Measurements from ENCODE around the gene LCN15. TPM values are rescaled to one million over a fixed set of nuclear protein-coding genes. Genes with fewer than 3 reads are reported as not detected.

Gene LCN15
- total RNA-seq, 1 experiment from 2014 or later = not detected

Other genes starting within 250 kb of the LCN15 start
- 9.1 and 10.8 TPM in 2 replicates for gene NOTCH1, start 218.5 kb downstream of the LCN15 start, total RNA-seq (2014; rRNA removed)
- 7.6 and 8.9 TPM in 2 replicates for gene EGFL7, start 101.6 kb downstream of the LCN15 start, total RNA-seq (2014; rRNA removed)
- 36.2 and 40.2 TPM in 2 replicates for gene AGPAT2, start 77.1 kb downstream of the LCN15 start, total RNA-seq (2014; rRNA removed)
- gene DIPK1B, start 51.9 kb downstream of the LCN15 start, total RNA-seq (2014; rRNA removed) = 0.77 TPM in 1 of 2 replicates, not detected in the other
- not detected in 2 replicates for gene LCN10, start 21.6 kb downstream of the LCN15 start, total RNA-seq (2014; rRNA removed)
- gene LCN6, start 16.0 kb downstream of the LCN15 start, total RNA-seq (2014; rRNA removed) = not detected in 2 replicates
- gene LCN8, start 6.3 kb downstream of the LCN15 start, total RNA-seq (2014; rRNA removed) = not detected in 2 replicates
- gene TMEM141, start 26.8 kb upstream of the LCN15 start, total RNA-seq (2014; rRNA removed) = 61.2 and 76.3 TPM in 2 replicates
- gene CCDC183, start 31.8 kb upstream of the LCN15 start, total RNA-seq (2014; rRNA removed) = 1.4 TPM in 1 of 2 replicates, not detected in the other
- 83.4 and 91.3 TPM in 2 replicates for gene RABL6, start 43.4 kb upstream of the LCN15 start, total RNA-seq (2014; rRNA removed)
- 3.1 and 3.6 TPM in 2 replicates for gene AJM1, start 78.0 kb upstream of the LCN15 start, total RNA-seq (2014; rRNA removed)
- 109 and 122 TPM in 2 replicates for gene PHPT1, start 84.9 kb upstream of the LCN15 start, total RNA-seq (2014; rRNA removed)
- gene MAMDC4, start 87.8 kb upstream of the LCN15 start, total RNA-seq (2014; rRNA removed) = 3.8 and 7.2 TPM in 2 replicates
- 335 and 349 TPM in 2 replicates for gene EDF1, start 101.8 kb upstream of the LCN15 start, total RNA-seq (2014; rRNA removed)
- 11.7 and 12.6 TPM in 2 replicates for gene TRAF2, start 122.0 kb upstream of the LCN15 start, total RNA-seq (2014; rRNA removed)
- gene FBXW5, start 180.2 kb upstream of the LCN15 start, total RNA-seq (2014; rRNA removed) = 205 and 264 TPM in 2 replicates
- not detected in 2 replicates for gene C8G, start 180.7 kb upstream of the LCN15 start, total RNA-seq (2014; rRNA removed)
- not detected in 2 replicates for gene LCN12, start 187.8 kb upstream of the LCN15 start, total RNA-seq (2014; rRNA removed)
- 2.0 TPM in 1 of 2 replicates, not detected in the other for gene PTGDS, start 213.0 kb upstream of the LCN15 start, total RNA-seq (2014; rRNA removed)
- 0.11 TPM in 1 of 2 replicates, not detected in the other for gene LCNL1, start 218.5 kb upstream of the LCN15 start, total RNA-seq (2014; rRNA removed)
- 53.2 and 67.3 TPM in 2 replicates for gene PAXX, start 227.9 kb upstream of the LCN15 start, total RNA-seq (2014; rRNA removed)
- 0.52 TPM in 1 of 2 replicates, not detected in the other for gene CLIC3, start 232.1 kb upstream of the LCN15 start, total RNA-seq (2014; rRNA removed)

Measured in LHCN-M2 (cell line).